GM10847 (cell line): ENCODE measurements around the gene KRT38.

Experiments
- POLR2A ChIP-seq: IDR thresholded peaks from 2 replicates; pipeline ENCODE4 v1.6.1; 2011; ENCODE audit not compliant: insufficient read length; ENCODE audit errors: extremely low read depth

Gene KRT38

GRCh38 chr17:41415833-41416335, 24.9 kb downstream of the KRT38 start:
- TF ChIP-seq POLR2A: no peak

- no peak for TF ChIP-seq POLR2A
Measured at GRCh38 chr17:41415411-41415810, 25.4 kb downstream of the KRT38 start.

GRCh38 chr17:41413982-41414381, 26.8 kb downstream of the KRT38 start:
- no peak for TF ChIP-seq POLR2A

- TF ChIP-seq POLR2A: no peak
Measured at GRCh38 chr17:41413353-41413957, 27.3 kb downstream of the KRT38 start.

GRCh38 chr17:41411072-41411840, 29.5 kb downstream of the KRT38 start:
- TF ChIP-seq POLR2A: no peak

- TF ChIP-seq POLR2A: no peak
Measured at GRCh38 chr17:41407226-41407625, 33.6 kb downstream of the KRT38 start.

GRCh38 chr17:41406205-41406604, 34.6 kb downstream of the KRT38 start:
- TF ChIP-seq POLR2A: no peak

- no peak for TF ChIP-seq POLR2A
Measured at GRCh38 chr17:41404024-41404671, 36.6 kb downstream of the KRT38 start.

- TF ChIP-seq POLR2A: no peak
Measured at GRCh38 chr17:41403404-41404023, 37.3 kb downstream of the KRT38 start.

GRCh38 chr17:41402161-41402560, 38.6 kb downstream of the KRT38 start:
- TF ChIP-seq POLR2A: no peak

- no peak for TF ChIP-seq POLR2A
Measured at GRCh38 chr17:41396996-41397660, 43.7 kb downstream of the KRT38 start, which contains the start of gene KRT31. Gene KRT31 (minus strand): TSS chr17:41397608. CDS start chr17:41397539, 69 bp downstream.

GRCh38 chr17:41396340-41396739, 44.4 kb downstream of the KRT38 start:
- TF ChIP-seq POLR2A: no peak

- no peak for TF ChIP-seq POLR2A
Measured at GRCh38 chr17:41395611-41396010, 45.2 kb downstream of the KRT38 start.

GRCh38 chr17:41394254-41394996, 46.4 kb downstream of the KRT38 start:
- no peak for TF ChIP-seq POLR2A

- TF ChIP-seq POLR2A: no peak
Measured at GRCh38 chr17:41393826-41394225, 47.0 kb downstream of the KRT38 start.

GRCh38 chr17:41393294-41393693, 47.5 kb downstream of the KRT38 start:
- no peak for TF ChIP-seq POLR2A
